Astrocyte of the cerebellum (primary cell): ENCODE measurements around the gene PHF20.
"Not testable (repeated sequence)": the region's sequence is repeated elsewhere in the genome, so short reads cannot be mapped to it uniquely, and the experiment has no call there.

Experiments used
- DNase-seq: peaks from one replicate; pipeline ENCODE4 v3.0.0-alpha.2; 2011; ENCODE audit warnings: low read depth
- H3K4me3 ChIP-seq: 2 replicates; pipeline ENCODE4 v1.5.1; 2011; ENCODE audit warnings: mild to moderate bottlenecking, low read depth, low read length, moderate library complexity
- in situ Hi-C: cut with HindIII; loops from 2 replicates; pipeline ENCODE4 v1.10.0; 2017; ENCODE audit warnings: low sequenced_read_pairs
- TF ChIP-seq, protein P1 (sequence below): IDR thresholded peaks from 2 replicates; pipeline ENCODE4 v1.5.1; 2012; ENCODE audit warnings: low read length, low read depth, moderate library complexity, mild to moderate bottlenecking; ENCODE audit errors: missing control alignments

Gene PHF20

DNA sequence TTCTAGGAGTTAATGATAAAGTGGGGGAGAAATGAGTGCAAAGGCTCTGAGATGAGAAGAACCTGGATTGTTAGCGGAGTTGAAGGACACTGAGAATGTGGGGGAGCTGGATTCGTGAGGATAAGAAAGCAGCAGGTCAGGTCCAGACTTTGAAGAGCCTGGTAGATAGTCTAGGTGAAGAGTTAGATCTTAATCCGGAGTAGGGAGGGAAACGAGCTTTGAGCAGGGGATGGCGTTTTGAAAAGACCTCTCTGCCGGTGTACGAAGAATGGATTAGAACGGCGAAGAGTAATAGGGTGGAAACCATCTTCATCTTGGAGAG is 487 bp upstream of the PHF20 start:
- DNase-seq = no peak
- in situ Hi-C loops = loop anchor here (10.0 kb wide), 2 partner anchors 63 to 93 kb away; no protein-coding TSS in a partner anchor
- peak overlapping the region; percentile 90 for H3K4me3 ChIP-seq
- TF ChIP-seq, protein P1, sequence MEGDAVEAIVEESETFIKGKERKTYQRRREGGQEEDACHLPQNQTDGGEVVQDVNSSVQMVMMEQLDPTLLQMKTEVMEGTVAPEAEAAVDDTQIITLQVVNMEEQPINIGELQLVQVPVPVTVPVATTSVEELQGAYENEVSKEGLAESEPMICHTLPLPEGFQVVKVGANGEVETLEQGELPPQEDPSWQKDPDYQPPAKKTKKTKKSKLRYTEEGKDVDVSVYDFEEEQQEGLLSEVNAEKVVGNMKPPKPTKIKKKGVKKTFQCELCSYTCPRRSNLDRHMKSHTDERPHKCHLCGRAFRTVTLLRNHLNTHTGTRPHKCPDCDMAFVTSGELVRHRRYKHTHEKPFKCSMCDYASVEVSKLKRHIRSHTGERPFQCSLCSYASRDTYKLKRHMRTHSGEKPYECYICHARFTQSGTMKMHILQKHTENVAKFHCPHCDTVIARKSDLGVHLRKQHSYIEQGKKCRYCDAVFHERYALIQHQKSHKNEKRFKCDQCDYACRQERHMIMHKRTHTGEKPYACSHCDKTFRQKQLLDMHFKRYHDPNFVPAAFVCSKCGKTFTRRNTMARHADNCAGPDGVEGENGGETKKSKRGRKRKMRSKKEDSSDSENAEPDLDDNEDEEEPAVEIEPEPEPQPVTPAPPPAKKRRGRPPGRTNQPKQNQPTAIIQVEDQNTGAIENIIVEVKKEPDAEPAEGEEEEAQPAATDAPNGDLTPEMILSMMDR = no peak

DNA sequence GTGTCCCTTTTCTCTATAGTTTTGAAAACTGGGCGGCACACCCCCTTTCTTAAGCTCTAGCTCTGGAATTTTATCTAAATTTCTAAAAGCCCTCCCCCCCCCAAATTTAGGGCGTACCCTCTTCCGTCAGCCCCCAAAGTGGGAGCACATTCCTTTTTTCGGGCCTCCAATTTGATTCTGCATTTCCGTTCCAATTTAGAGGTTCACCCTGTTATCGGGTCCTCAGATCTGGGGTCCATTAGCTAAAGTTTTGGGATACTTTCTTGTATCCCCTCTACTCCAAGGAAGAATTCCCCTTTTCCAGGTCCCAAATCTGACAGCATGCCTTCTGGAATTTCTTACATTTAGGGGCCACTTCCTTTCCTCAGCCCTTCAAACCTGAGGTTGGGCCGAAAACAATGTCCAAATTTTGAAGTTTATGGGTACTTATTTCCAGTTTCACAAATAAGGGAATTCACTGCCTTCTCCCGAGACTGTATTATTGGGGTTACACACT is 796 bp downstream of the PHF20 start:
- TF ChIP-seq, protein P1 = no peak
- DNase-seq = no peak
- H3K4me3 ChIP-seq = peak overlapping the region; percentile 90
- in situ Hi-C loops = loop anchor here (10.0 kb wide), 2 partner anchors 62 to 92 kb away; no protein-coding TSS in a partner anchor

DNA sequence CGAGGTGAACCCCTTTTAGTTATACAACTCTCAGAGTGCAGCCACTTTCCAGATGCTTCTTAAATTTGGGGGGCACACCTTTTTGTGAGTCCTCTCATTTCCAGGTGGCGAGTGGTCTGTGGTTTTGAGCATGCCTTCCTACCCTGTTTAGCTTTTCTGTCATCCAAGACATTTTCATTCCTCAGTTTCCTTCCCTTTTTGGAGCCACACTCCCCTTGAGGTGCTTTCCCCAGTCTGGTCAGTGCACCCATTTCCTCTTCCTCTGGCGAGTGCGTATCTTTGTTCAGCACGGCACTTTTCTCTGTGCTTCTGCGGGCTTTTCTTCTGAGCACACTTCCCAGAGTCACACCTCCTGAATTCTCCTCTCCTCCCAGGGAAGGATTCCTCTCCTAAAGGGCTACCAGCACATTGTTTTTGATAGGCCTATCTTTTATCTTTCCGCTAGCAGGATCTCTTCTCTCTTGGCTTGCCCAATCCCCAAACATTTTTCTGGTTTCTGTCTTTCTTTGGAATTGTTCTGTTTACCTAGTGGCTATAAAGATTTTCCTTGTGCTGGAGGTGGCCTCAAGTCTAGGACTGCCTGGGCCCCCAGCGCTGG is 1.4 kb downstream of the PHF20 start:
- TF ChIP-seq, protein P1 = no peak
- in situ Hi-C loops = loop anchor here (10.0 kb wide), 2 partner anchors 62 to 92 kb away; no protein-coding TSS in a partner anchor
- peak overlapping the region; percentile 90 for H3K4me3 ChIP-seq
- DNase-seq = no peak

DNA sequence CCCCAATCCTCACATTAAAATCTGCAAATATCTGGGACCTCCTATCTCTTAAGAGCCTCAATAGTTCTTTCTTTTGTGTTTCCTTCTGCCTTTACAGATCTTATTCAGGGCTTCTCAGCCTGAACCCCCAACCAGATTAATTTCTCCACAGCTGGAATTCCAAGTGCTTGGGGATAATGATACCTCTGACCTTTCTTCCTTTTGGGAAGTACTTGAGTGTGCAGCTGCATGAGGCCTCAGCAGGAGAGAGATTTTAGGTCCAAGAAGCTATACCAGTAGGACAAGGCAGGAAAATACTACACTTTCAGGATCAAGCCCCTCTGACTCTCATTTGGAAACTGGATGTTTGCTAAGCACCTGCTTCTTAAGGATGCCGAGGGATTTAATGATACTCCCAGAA is 2.6 kb downstream of the PHF20 start:
- TF ChIP-seq, protein P1 = no peak
- no peak for DNase-seq
- no peak overlapping the region for H3K4me3 ChIP-seq
- in situ Hi-C loops = loop anchor here (10.0 kb wide), 2 partner anchors 60 to 90 kb away; no protein-coding TSS in a partner anchor

DNA sequence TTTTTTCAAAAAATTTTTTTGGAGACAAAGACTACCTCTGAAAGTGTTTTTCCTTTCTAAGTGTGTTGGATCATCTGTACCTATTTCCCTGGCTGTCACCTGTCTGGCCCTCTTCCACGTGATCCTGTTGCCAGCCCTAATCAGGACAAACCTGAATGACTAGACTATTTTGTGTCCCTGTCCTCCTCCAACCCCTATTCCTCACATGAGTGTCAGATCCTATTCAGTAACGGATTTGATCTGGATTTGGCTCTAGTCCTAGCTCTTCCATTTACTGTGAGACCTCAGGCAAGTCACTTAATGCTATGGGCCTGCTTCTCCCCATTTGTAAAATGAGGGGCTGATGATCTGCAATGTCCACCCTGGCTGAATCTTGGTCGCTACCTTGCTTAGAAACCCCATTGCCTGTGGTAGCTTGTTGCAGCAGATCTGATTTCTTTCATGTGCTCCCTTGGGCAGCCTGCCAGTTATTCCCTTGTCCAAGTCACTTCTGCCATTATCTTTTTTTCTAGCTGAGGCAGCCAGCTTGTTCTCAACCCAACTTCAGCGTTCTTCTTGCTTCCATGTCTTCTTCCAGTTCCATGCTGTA is 4.8 kb downstream of the PHF20 start:
- DNase-seq = no peak
- H3K4me3 ChIP-seq = no peak overlapping the region
- TF ChIP-seq, protein P1 = no peak
- in situ Hi-C loops = loop anchor here (10.0 kb wide), 2 partner anchors 58 to 88 kb away; no protein-coding TSS in a partner anchor

DNA sequence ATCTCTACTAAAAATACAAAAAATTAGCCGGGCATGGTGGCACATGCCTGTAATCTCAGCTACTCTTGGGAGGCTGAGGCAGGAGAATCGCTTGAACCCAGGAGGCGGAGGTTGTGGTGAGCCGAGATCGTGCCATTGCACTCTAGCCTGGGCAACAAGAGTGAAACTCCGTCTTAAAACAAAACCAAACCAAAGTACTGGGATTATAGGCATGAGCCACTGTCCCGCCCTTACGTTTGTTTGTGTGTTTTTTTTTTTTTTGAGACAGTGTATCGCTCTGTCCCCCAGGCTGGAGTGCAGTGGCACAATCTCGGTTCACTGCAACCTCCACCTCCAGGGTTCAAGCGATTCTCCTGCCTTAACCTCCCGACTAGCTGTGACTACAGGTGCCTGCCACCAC is 12.0 kb downstream of the PHF20 start:
- in situ Hi-C loops, H3K4me3 ChIP-seq, DNase-seq: not testable (repeated sequence)

DNA sequence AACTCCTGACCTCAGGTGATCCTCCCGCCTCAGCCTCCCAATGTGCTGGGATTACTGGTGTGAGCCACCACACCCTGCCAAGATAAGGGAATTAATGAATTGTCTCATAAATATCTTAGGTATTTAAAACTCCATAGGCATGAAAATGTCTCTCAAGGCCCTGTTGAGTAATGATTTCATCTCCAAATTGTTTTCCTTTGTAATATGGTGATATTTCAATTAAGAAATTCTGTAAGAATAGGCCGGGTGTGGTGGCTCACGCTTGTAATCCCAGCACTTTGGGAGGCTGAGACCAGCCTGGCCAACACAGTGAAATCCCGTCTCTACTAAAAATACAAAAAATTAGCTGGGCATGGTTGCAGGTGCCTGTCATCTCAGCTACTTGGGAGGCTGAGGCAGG is 13.7 kb downstream of the PHF20 start:
- H3K4me3 ChIP-seq, DNase-seq, in situ Hi-C loops: not testable (repeated sequence)
